ENCODE data around the gene C9. TPM values are rescaled to one million over a fixed set of nuclear protein-coding genes. Genes with fewer than 3 reads are reported as not detected.

C9 gene
- total and polyA plus RNA-seq, 2 experiments from 2014 or later = not detected

GRCh38 chr5:39314591-39314990 lies 49.7 kb downstream of the C9 start:
- Histone ChIP-seq H3K27ac (ENCODE audit: low read depth) (no peak overlapping the region), H3K4me1 (ENCODE audit: insufficient read depth) (no peaks in the 10 kb centered on the region), H3K36me3 (ENCODE audit: insufficient read depth) (no peaks in the 10 kb centered on the region), H3K4me3 (no peak overlapping the region), H3F3A (replicated peaks; ENCODE audit: low read depth) (no peaks in the 10 kb centered on the region), H3K9me2 (ENCODE audit: insufficient read depth) (peaks cover 3% of the 10 kb centered on the region), H3K79me2 (replicated peaks; ENCODE audit: insufficient read depth) (no peaks in the 10 kb centered on the region), H3K27me3 (ENCODE audit: insufficient read depth) (no peaks in the 10 kb centered on the region), H4K20me1 (replicated peaks; ENCODE audit: insufficient read depth) (no peaks in the 10 kb centered on the region), H3K4me2 (no peak overlapping the region), H2AFZ (no peak overlapping the region)
- Mint-ChIP-seq H3K4me1 (no peaks in the 10 kb centered on the region), H3K9me3 (peaks cover 5% of the 10 kb centered on the region; the same call in 1 of the 3 replicates), H3K27me3 (ENCODE audit: insufficient read depth, low read depth, poor library complexity) (no peaks in the 10 kb centered on the region), H3K4me3 (no peak overlapping the region), H3K27ac (no peak overlapping the region), H3K36me3 (ENCODE audit: low read depth) (no peaks in the 10 kb centered on the region)
- ATAC-seq = no peak
- no peak for DNase-seq (ENCODE audit: low spot score)
- TF ChIP-seq JUNB (IDR thresholded peaks at IDR 0.05; ENCODE audit: unreplicated experiment) (no peak), CREB1 (CRISPR knock-in tag; IDR thresholded peaks at IDR 0.05; ENCODE audit: low read depth) (no peak), EZH2phosphoT487 (IDR thresholded peaks at IDR 0.05; ENCODE audit: unreplicated experiment) (no peak), STAT1 (IDR thresholded peaks at IDR 0.05; ENCODE audit: unreplicated experiment) (no peak), CTCF (conservative IDR thresholded peaks at IDR 0.05; ENCODE audit: low read depth in 2 of 2) (no peak; a peak in 2 of 4 replicates), NANOG (IDR thresholded peaks at IDR 0.05; ENCODE audit: borderline replicate concordance) (no peak), ZNF331 (CRISPR knock-in tag; IDR thresholded peaks at IDR 0.05; ENCODE audit: low read depth) (no peak), POLR2AphosphoS5 (IDR thresholded peaks at IDR 0.05; ENCODE audit: low read depth) (no peak)
- TF ChIP-seq, protein P1, sequence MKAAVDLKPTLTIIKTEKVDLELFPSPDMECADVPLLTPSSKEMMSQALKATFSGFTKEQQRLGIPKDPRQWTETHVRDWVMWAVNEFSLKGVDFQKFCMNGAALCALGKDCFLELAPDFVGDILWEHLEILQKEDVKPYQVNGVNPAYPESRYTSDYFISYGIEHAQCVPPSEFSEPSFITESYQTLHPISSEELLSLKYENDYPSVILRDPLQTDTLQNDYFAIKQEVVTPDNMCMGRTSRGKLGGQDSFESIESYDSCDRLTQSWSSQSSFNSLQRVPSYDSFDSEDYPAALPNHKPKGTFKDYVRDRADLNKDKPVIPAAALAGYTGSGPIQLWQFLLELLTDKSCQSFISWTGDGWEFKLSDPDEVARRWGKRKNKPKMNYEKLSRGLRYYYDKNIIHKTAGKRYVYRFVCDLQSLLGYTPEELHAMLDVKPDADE (IDR thresholded peaks at IDR 0.05) = no peak
- TF ChIP-seq, protein P2, sequence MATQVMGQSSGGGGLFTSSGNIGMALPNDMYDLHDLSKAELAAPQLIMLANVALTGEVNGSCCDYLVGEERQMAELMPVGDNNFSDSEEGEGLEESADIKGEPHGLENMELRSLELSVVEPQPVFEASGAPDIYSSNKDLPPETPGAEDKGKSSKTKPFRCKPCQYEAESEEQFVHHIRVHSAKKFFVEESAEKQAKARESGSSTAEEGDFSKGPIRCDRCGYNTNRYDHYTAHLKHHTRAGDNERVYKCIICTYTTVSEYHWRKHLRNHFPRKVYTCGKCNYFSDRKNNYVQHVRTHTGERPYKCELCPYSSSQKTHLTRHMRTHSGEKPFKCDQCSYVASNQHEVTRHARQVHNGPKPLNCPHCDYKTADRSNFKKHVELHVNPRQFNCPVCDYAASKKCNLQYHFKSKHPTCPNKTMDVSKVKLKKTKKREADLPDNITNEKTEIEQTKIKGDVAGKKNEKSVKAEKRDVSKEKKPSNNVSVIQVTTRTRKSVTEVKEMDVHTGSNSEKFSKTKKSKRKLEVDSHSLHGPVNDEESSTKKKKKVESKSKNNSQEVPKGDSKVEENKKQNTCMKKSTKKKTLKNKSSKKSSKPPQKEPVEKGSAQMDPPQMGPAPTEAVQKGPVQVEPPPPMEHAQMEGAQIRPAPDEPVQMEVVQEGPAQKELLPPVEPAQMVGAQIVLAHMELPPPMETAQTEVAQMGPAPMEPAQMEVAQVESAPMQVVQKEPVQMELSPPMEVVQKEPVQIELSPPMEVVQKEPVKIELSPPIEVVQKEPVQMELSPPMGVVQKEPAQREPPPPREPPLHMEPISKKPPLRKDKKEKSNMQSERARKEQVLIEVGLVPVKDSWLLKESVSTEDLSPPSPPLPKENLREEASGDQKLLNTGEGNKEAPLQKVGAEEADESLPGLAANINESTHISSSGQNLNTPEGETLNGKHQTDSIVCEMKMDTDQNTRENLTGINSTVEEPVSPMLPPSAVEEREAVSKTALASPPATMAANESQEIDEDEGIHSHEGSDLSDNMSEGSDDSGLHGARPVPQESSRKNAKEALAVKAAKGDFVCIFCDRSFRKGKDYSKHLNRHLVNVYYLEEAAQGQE (IDR thresholded peaks at IDR 0.05; ENCODE audit: unreplicated experiment) = no peak
- TF ChIP-seq, protein P3, sequence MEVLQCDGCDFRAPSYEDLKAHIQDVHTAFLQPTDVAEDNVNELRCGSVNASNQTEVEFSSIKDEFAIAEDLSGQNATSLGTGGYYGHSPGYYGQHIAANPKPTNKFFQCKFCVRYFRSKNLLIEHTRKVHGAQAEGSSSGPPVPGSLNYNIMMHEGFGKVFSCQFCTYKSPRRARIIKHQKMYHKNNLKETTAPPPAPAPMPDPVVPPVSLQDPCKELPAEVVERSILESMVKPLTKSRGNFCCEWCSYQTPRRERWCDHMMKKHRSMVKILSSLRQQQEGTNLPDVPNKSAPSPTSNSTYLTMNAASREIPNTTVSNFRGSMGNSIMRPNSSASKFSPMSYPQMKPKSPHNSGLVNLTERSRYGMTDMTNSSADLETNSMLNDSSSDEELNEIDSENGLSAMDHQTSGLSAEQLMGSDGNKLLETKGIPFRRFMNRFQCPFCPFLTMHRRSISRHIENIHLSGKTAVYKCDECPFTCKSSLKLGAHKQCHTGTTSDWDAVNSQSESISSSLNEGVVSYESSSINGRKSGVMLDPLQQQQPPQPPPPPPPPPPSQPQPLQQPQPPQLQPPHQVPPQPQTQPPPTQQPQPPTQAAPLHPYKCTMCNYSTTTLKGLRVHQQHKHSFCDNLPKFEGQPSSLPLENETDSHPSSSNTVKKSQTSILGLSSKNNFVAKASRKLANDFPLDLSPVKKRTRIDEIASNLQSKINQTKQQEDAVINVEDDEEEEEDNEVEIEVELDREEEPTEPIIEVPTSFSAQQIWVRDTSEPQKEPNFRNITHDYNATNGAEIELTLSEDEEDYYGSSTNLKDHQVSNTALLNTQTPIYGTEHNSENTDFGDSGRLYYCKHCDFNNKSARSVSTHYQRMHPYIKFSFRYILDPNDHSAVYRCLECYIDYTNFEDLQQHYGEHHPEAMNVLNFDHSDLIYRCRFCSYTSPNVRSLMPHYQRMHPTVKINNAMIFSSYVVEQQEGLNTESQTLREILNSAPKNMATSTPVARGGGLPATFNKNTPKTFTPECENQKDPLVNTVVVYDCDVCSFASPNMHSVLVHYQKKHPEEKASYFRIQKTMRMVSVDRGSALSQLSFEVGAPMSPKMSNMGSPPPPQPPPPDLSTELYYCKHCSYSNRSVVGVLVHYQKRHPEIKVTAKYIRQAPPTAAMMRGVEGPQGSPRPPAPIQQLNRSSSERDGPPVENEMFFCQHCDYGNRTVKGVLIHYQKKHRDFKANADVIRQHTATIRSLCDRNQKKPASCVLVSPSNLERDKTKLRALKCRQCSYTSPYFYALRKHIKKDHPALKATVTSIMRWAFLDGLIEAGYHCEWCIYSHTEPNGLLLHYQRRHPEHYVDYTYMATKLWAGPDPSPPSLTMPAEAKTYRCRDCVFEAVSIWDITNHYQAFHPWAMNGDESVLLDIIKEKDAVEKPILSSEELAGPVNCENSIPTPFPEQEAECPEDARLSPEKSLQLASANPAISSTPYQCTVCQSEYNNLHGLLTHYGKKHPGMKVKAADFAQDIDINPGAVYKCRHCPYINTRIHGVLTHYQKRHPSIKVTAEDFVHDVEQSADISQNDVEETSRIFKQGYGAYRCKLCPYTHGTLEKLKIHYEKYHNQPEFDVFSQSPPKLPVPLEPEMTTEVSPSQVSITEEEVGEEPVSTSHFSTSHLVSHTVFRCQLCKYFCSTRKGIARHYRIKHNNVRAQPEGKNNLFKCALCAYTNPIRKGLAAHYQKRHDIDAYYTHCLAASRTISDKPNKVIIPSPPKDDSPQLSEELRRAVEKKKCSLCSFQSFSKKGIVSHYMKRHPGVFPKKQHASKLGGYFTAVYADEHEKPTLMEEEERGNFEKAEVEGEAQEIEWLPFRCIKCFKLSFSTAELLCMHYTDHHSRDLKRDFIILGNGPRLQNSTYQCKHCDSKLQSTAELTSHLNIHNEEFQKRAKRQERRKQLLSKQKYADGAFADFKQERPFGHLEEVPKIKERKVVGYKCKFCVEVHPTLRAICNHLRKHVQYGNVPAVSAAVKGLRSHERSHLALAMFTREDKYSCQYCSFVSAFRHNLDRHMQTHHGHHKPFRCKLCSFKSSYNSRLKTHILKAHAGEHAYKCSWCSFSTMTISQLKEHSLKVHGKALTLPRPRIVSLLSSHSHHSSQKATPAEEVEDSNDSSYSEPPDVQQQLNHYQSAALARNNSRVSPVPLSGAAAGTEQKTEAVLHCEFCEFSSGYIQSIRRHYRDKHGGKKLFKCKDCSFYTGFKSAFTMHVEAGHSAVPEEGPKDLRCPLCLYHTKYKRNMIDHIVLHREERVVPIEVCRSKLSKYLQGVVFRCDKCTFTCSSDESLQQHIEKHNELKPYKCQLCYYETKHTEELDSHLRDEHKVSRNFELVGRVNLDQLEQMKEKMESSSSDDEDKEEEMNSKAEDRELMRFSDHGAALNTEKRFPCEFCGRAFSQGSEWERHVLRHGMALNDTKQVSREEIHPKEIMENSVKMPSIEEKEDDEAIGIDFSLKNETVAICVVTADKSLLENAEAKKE (CRISPR knock-in tag; IDR thresholded peaks at IDR 0.05) = no peak

Data from GM23338 (cell line).